ENCODE results near the gene ANAPC13. TPM values are rescaled to one million over a fixed set of nuclear protein-coding genes. Genes with fewer than 3 reads are reported as not detected.

ANAPC13 gene
- total and polyA plus RNA-seq, 2 of the 13 experiments (the other 11 are each of a cell fraction or from before 2014, with no cell fraction given), result 48.7 to 69.1 TPM

- intact Hi-C loops (cut with micrococcal nuclease; ENCODE audit: unreplicated experiment) (no loop called here), in situ Hi-C loops (cut with HindIII; ENCODE audit: extremely low pct_ligation_motif_present, low pct_unique_long_range_greater_than_20kb) (loop anchor here (5.0 to 10.0 kb wide), 2 partner anchors 105 to 262 kb away; partner anchors contain the start of gene AMOTL2)
- no peak overlapping the region for H3K27ac ChIP-seq (ENCODE audit: extremely low read length, insufficient read depth, low read length)
- H3K4me2 ChIP-seq (ENCODE audit: low read depth, low read length), result no peak overlapping the region
- CTCF ChIA-PET (ENCODE audit: low intra/inter-chr PET ratio, low total read pairs), result no interaction called here
- H3K4me1 ChIP-seq (ENCODE audit: insufficient read depth, low read length), result peaks cover 30% of the 10 kb centered on the region
- no TSS peak for BruUV-seq (replicated peaks)
- 95% methylated on average over 6 of the region's 6 CpGs for WGBS (ENCODE audit: low lambda C conversion rate)
- no peak for ATAC-seq
- TF ChIP-seq E2F2 (CRISPR knock-in tag; IDR thresholded peaks at IDR 0.05; ENCODE audit: borderline replicate concordance) (no peak), ZNF496 (CRISPR knock-in tag; IDR thresholded peaks at IDR 0.05; ENCODE audit: insufficient replicate concordance) (no peak), ZNF780A (CRISPR knock-in tag; IDR thresholded peaks at IDR 0.05) (no peak), HNRNPUL1 (IDR thresholded peaks at IDR 0.05; ENCODE audit: low read depth, low read length) (no peak), PHF20 (CRISPR knock-in tag; IDR thresholded peaks at IDR 0.05) (no peak), HNRNPH1 (optimal IDR thresholded peaks at IDR 0.05; ENCODE audit: low read depth, low read length) (no peak), MTA3 (CRISPR knock-in tag; IDR thresholded peaks at IDR 0.05) (no peak), ZNF512B (CRISPR knock-in tag; IDR thresholded peaks at IDR 0.05; ENCODE audit: borderline replicate concordance) (no peak), ZFP91 (CRISPR knock-in tag; IDR thresholded peaks at IDR 0.05; ENCODE audit: borderline replicate concordance) (no peak), ZSCAN25 (CRISPR knock-in tag; IDR thresholded peaks at IDR 0.05) (no peak), ZNF792 (CRISPR knock-in tag; IDR thresholded peaks at IDR 0.05) (no peak), ZNF446 (CRISPR knock-in tag; IDR thresholded peaks at IDR 0.05) (no peak), HMGXB4 (CRISPR knock-in tag; IDR thresholded peaks at IDR 0.05; ENCODE audit: borderline replicate concordance in 1 of 2, low read depth in 1 of 2) (no peak), SOX6 (IDR thresholded peaks at IDR 0.05) (no peak), SOX6 (CRISPR knock-in tag; IDR thresholded peaks at IDR 0.05) (no peak), KDM2A (CRISPR knock-in tag; IDR thresholded peaks at IDR 0.05; ENCODE audit: borderline replicate concordance, low read depth) (no peak), MBNL3 (CRISPR knock-in tag; conservative IDR thresholded peaks at IDR 0.05) (no peak)
- H3K36me3 ChIP-seq (replicated peaks in 1 of 2; ENCODE audit: control insufficient read depth in 1 of 2, insufficient read depth in 2 of 2, low read length in 2 of 2), result peaks cover 2 to 48% of the 10 kb centered on the region in 2 experiments; a peak in 4 of 5 replicates
- H3K9me3 ChIP-seq (ENCODE audit: low read length), result no peaks in the 10 kb centered on the region
- H3K4me3 ChIP-seq (replicated peaks in 1 of 3; ENCODE audit: insufficient read depth in 1 of 3, low read depth in 2 of 3, low read length in 3 of 3), result no peak overlapping the region
- POLR2A ChIA-PET, result interaction anchor here (1.4 kb wide), 1 partner anchor 8 kb away, joined by 4 read pairs; no protein-coding TSS in a partner anchor
- no peak for DNase-seq (ENCODE audit: low spot score)
- H2AFZ ChIP-seq (ENCODE audit: low read length), result no peak overlapping the region
- no peaks in the 10 kb centered on the region for H3K79me2 ChIP-seq (ENCODE audit: insufficient read depth, low read length)
- H4K20me1 ChIP-seq (ENCODE audit: insufficient read depth, low read length), result no peaks in the 10 kb centered on the region
- FAIRE-seq, result no peak
- no peaks in the 10 kb centered on the region for H3K27me3 ChIP-seq (ENCODE audit: control insufficient read depth in 1 of 2, insufficient read depth in 2 of 2, low read length in 2 of 2)
- H3K9ac ChIP-seq (ENCODE audit: insufficient read depth, low read depth, low read length), result no peak overlapping the region
These were observed 8.8 kb downstream of the ANAPC13 start for GRCh38 chr3:134477002-134477401.

Measured in HepG2 (cell line).